Measurements from ENCODE around the gene PYGB. TPM values are rescaled to one million over a fixed set of nuclear protein-coding genes. Genes with fewer than 3 reads are reported as not detected.

PYGB gene
- total RNA-seq, 1 donor from 2014 or later = 57.9 TPM

DNA sequence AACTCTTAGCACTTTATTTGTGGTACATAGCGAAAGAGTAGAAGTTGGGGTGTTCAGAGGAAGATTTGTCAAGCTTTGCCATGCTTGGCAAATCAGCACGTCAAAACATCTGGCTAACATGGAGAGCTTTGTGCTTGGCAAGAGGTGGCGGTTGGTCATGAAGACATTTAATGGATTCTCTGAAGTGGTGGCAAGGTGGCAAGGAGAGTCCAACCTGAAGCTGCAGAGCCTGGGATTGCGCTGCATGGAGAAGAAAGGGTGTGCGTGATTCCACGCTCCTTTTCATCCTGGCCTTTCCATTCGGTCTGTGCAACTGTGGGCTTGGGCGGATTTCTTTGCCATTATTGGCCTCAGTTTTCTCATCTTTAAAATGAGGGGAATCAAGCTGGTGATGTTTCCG lies 3.1 kb downstream of the PYGB start:
- Mint-ChIP-seq H3K36me3 (ENCODE audit: low read depth, unreplicated experiment) (peaks cover 13% of the 10 kb centered on the region), H3K4me1 (ENCODE audit: unreplicated experiment) (peaks cover 14% of the 10 kb centered on the region), H3K27me3 (ENCODE audit: unreplicated experiment) (peaks cover 12% of the 10 kb centered on the region), H3K4me3 (ENCODE audit: unreplicated experiment) (no peak overlapping the region), H3K27ac (ENCODE audit: unreplicated experiment) (no peak overlapping the region), H3K9me3 (ENCODE audit: unreplicated experiment) (no peaks in the 10 kb centered on the region)
- TF ChIP-seq, protein P1, sequence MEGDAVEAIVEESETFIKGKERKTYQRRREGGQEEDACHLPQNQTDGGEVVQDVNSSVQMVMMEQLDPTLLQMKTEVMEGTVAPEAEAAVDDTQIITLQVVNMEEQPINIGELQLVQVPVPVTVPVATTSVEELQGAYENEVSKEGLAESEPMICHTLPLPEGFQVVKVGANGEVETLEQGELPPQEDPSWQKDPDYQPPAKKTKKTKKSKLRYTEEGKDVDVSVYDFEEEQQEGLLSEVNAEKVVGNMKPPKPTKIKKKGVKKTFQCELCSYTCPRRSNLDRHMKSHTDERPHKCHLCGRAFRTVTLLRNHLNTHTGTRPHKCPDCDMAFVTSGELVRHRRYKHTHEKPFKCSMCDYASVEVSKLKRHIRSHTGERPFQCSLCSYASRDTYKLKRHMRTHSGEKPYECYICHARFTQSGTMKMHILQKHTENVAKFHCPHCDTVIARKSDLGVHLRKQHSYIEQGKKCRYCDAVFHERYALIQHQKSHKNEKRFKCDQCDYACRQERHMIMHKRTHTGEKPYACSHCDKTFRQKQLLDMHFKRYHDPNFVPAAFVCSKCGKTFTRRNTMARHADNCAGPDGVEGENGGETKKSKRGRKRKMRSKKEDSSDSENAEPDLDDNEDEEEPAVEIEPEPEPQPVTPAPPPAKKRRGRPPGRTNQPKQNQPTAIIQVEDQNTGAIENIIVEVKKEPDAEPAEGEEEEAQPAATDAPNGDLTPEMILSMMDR (IDR thresholded peaks at IDR 0.05; ENCODE audit: unreplicated experiment) = no peak
- no peak for DNase-seq (ENCODE audit: low spot score)

DNA sequence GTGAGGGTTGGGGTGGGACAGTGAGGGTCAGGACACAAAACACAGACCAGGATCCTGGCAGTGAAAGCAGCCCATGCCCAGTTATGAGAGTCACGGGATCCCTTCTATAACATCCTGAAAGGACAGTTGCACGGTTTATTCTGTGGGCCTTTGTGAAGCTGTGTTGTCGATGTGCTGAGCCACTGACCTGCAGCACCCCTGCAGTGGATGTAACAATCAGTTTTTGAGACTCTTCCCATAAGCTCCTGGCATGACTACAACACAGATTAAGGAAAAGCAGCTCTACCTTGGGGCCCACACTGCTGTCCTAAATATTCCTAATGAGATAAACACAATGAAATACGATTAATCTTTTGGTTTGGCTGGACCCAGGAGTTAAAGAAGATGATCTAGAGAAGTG lies 3.7 kb downstream of the PYGB start:
- H3K4me1 Mint-ChIP-seq (ENCODE audit: unreplicated experiment) = peaks cover 14% of the 10 kb centered on the region
- H3K4me3 Mint-ChIP-seq (ENCODE audit: unreplicated experiment) = no peak overlapping the region
- H3K9me3 Mint-ChIP-seq (ENCODE audit: unreplicated experiment) = no peaks in the 10 kb centered on the region
- peaks cover 11% of the 10 kb centered on the region for H3K36me3 Mint-ChIP-seq (ENCODE audit: low read depth, unreplicated experiment)
- peaks cover 11% of the 10 kb centered on the region for H3K27me3 Mint-ChIP-seq (ENCODE audit: unreplicated experiment)
- TF ChIP-seq, protein P1 (IDR thresholded peaks at IDR 0.05; ENCODE audit: unreplicated experiment) = no peak
- DNase-seq (ENCODE audit: low spot score) = no peak
- no peak overlapping the region for H3K27ac Mint-ChIP-seq (ENCODE audit: unreplicated experiment)

DNA sequence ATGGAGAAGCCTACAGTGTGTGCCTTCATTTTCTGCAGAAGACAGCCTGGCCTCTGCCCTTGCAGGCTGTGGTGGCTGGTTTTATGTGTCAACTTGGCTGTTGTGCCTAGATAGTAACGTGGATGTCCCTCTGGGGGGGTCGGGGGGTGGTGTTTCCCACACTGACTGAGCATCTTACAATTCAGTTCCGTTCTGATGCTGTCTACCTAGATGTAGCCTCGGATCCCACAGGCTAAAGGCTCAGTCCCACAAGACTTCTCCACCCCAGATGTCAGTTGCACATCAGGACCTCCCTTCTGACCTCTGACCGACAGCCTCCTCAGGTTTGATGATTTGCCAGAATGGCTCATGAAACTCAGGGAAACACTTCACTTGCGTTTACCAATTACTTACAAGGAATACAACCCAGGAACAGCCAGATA lies 4.4 kb downstream of the PYGB start:
- TF ChIP-seq, protein P1 (IDR thresholded peaks at IDR 0.05; ENCODE audit: unreplicated experiment) = no peak
- Mint-ChIP-seq H3K4me3 (ENCODE audit: unreplicated experiment) (no peak overlapping the region), H3K27ac (ENCODE audit: unreplicated experiment) (no peak overlapping the region), H3K9me3 (ENCODE audit: unreplicated experiment) (no peaks in the 10 kb centered on the region), H3K4me1 (ENCODE audit: unreplicated experiment) (peaks cover 9% of the 10 kb centered on the region), H3K27me3 (ENCODE audit: unreplicated experiment) (peaks cover 8% of the 10 kb centered on the region), H3K36me3 (ENCODE audit: low read depth, unreplicated experiment) (peaks cover 6% of the 10 kb centered on the region)
- DNase-seq (ENCODE audit: low spot score) = no peak

DNA sequence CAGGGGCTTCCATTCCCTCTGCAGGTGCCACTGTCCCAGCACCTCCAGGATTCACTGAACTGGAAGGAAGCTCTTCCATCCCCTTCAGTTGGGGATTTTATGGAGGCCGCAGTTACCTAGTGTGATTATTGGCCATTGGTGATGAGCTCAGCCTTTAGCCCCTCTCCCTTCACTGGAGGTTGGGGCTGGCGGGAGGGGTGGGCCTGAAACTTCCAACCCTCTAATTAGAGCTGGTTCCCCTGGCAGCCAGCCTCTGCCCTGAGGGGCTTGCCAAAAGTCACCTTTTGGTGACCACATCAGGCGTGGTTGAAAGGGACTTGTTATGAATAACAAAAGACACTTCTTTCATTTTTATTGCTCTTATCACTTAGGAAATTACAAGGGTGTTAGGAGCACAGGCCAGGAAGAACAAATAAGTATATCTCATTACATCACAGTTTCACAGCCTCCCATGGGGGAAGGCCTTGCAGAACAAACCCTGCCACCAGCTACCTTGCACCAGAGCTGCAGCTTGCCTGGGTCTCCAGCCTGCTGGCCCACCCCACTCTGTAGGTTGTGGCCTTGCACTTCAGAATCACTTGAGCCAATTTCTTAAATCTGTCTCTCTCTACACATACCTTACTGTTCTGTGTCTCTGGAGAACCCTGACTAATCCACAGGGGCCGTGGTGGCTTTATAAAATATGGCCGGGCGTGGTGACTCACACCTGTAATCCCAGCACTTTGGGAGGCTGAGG lies 5.0 kb downstream of the PYGB start:
- peaks cover 9% of the 10 kb centered on the region for H3K4me1 Mint-ChIP-seq (ENCODE audit: unreplicated experiment)
- TF ChIP-seq, protein P1 (IDR thresholded peaks at IDR 0.05; ENCODE audit: unreplicated experiment) = no peak
- H3K36me3 Mint-ChIP-seq (ENCODE audit: low read depth, unreplicated experiment) = peaks cover 6% of the 10 kb centered on the region
- no peak overlapping the region for H3K4me3 Mint-ChIP-seq (ENCODE audit: unreplicated experiment)
- H3K27me3 Mint-ChIP-seq (ENCODE audit: unreplicated experiment) = peaks cover 8% of the 10 kb centered on the region
- no peak for DNase-seq (ENCODE audit: low spot score)
- no peak overlapping the region for H3K27ac Mint-ChIP-seq (ENCODE audit: unreplicated experiment)
- no peaks in the 10 kb centered on the region for H3K9me3 Mint-ChIP-seq (ENCODE audit: unreplicated experiment)

DNA sequence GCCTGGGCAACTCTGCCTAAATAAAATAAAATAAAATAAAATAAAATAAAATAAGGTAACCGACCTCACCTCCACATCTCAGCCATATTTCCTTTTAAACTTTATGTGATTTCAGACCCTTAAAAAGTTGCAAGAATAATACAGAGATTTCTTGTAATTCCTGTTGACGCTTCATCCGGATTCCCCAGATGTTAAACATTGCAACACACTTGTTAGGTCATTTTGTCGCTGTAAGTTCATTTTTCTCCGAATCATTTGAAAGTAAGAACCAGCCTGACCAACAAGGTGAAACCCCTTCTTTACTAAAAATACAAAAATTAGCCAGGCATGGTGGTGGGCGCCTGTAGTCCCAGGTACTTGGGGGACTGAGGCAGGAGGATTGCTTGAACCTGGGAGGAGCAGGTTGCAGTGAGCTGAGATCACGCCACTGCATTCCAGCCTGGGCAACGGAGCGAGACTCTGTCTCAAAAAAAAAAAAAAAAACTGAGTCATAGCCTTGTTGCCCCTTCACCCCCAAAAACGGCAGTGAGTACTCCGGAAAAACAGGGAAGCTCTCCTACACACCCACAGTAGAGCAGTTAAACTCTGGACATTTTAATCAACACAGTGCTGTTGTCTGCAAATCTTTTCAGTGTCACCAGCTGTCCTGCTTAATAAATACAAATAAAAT lies 5.9 kb downstream of the PYGB start:
- DNase-seq (ENCODE audit: low spot score) = no peak
- Mint-ChIP-seq H3K36me3 (ENCODE audit: low read depth, unreplicated experiment) (peaks cover 7% of the 10 kb centered on the region), H3K9me3 (ENCODE audit: unreplicated experiment) (no peaks in the 10 kb centered on the region), H3K4me3 (ENCODE audit: unreplicated experiment) (no peak overlapping the region), H3K27ac (ENCODE audit: unreplicated experiment) (no peak overlapping the region), H3K4me1 (ENCODE audit: unreplicated experiment) (peaks cover 8% of the 10 kb centered on the region), H3K27me3 (ENCODE audit: unreplicated experiment) (peaks cover 7% of the 10 kb centered on the region)
- TF ChIP-seq, protein P1 (IDR thresholded peaks at IDR 0.05; ENCODE audit: unreplicated experiment) = no peak
